Thyroid gland (tissue), 4 donors: ENCODE results near the gene ABTB2. TPM values are rescaled to one million over a fixed set of nuclear protein-coding genes. Genes with fewer than 3 reads are reported as not detected.
A peak's percentile ranks its signal among the peaks of the same experiment; 100 is the strongest.

Experiments
- DNase-seq, 2 donors: peaks; one replicate each; pipeline ENCODE4 v3.0.0-alpha.2; 2019
- H3K27ac ChIP-seq, 3 donors: fragments of 200-600 bp; sonication (generic); 1 replicate in 2 of 3; 2 replicates in 1 of 3; pipeline ENCODE4 v1.5.1; 2016 to 2019; ENCODE audit warnings: mild to moderate bottlenecking in 1 of 3, moderate library complexity in 1 of 3
- H3K27me3 ChIP-seq: fragments of 200-600 bp; sonication (generic); one replicate; pipeline ENCODE4 v1.5.1; 2019
- H3K36me3 ChIP-seq, 2 donors: fragments of 200-600 bp; sonication (generic); one replicate each; pipeline ENCODE4 v1.5.1; 2016 to 2019
- H3K4me1 ChIP-seq, 2 donors: fragments of 200-600 bp; sonication (generic); one replicate each; pipeline ENCODE4 v1.5.1; 2017 to 2019
- H3K4me3 ChIP-seq, 3 donors: fragments of 200-600 bp; sonication (generic); replicated peaks in 1 of 3; 1 replicate in 2 of 3; 2 replicates in 1 of 3; pipeline ENCODE4 v1.5.1; 2016; ENCODE audit warnings: mild to moderate bottlenecking in 1 of 3
- H3K9me3 ChIP-seq: fragments of 200-600 bp; sonication (generic); one replicate; pipeline ENCODE4 v1.5.1; 2017
- POLR2A ChIP-seq, 2 donors: fragments of 450-650 bp; IDR thresholded peaks; one replicate each; pipeline ENCODE4 v1.6.1; 2017; ENCODE audit warnings: antibody characterized with exemption in 2 of 2, mild to moderate bottlenecking in 2 of 2, moderate library complexity in 1 of 2
- WGBS, 2 donors: methylation state at CpG; one replicate each; pipeline ENCODE4 v1.1.5; 2017; 5-methylcytosine and 5-hydroxymethylcytosine counted together
- intact Hi-C: fragments of 100-400 bp; cut with DNase I; formaldehyde crosslinking; loops from one replicate; pipeline ENCODE4 v1.15.1; 2023
- total RNA-seq, 4 donors: library from RNA; depleted of rRNA; stranded (reverse); fragments of >200 nt; gene quantifications; one replicate each; pipeline ENCODE4 v1.2.3, GENCODE V29; 2016
- TF ChIP-seq, protein P1 (sequence below), 6 experiments: fragments of 200-600 bp in 3 of 6; fragments of 450-650 bp in 3 of 6; sonication (generic) in 3 of 6; IDR thresholded peaks; one replicate each; pipeline ENCODE4 v1.5.1; 2016 to 2019; ENCODE audit warnings: antibody characterized with exemption in 6 of 6, mild to moderate bottlenecking in 2 of 6, inconsistent platforms in 1 of 6, moderate library complexity in 1 of 6

ABTB2 gene
- total RNA-seq, 4 donors from 2014 or later: 1.2 to 5.0 (median 3.3) TPM

GRCh38 chr11:34168642-34169420 lies 189.0 kb downstream of the ABTB2 start:
- intact Hi-C loops: no loop called here
- WGBS, 2 donors: 80 to 81% methylated on average over 18 of the region's 18 CpGs
- Histone ChIP-seq H3K9me3 (no peaks in the 10 kb centered on the region), H3K27ac (no peak overlapping the region), H3K4me1 (peaks cover 0 to under 1% of the 10 kb centered on the region in 2 donors), H3K36me3 (no peaks in the 10 kb centered on the region), H3K27me3 (no peaks in the 10 kb centered on the region), H3K4me3 (no peak overlapping the region)
- DNase-seq: no peak
- TF ChIP-seq, protein P1, sequence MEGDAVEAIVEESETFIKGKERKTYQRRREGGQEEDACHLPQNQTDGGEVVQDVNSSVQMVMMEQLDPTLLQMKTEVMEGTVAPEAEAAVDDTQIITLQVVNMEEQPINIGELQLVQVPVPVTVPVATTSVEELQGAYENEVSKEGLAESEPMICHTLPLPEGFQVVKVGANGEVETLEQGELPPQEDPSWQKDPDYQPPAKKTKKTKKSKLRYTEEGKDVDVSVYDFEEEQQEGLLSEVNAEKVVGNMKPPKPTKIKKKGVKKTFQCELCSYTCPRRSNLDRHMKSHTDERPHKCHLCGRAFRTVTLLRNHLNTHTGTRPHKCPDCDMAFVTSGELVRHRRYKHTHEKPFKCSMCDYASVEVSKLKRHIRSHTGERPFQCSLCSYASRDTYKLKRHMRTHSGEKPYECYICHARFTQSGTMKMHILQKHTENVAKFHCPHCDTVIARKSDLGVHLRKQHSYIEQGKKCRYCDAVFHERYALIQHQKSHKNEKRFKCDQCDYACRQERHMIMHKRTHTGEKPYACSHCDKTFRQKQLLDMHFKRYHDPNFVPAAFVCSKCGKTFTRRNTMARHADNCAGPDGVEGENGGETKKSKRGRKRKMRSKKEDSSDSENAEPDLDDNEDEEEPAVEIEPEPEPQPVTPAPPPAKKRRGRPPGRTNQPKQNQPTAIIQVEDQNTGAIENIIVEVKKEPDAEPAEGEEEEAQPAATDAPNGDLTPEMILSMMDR (IDR thresholded peaks at IDR 0.05): no peak
- TF ChIP-seq POLR2A (IDR thresholded peaks at IDR 0.05): no peak

DNA sequence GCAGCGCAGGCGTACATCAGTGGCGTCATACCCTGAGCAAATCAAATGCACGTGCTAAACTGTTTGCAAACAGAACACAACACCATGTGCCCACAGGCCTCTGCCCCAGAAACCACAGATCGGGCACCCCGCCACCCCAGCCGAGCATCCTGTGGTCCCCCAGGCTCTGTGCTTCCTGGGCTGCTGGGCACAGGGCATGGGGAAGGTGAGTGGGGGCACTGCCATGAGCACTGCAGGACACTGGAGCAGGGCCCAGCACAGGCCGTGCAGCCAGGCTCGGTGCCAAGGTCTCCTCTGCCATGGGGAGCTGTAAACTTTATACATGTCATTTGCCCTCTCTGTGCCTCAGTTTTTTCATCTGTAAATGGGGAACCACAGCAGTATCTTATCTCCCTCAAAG lies 189.8 kb downstream of the ABTB2 start:
- no peaks in the 10 kb centered on the region for H3K4me1 ChIP-seq
- DNase-seq: no peak
- H3K4me3 ChIP-seq: no peak overlapping the region
- H3K9me3 ChIP-seq: no peaks in the 10 kb centered on the region
- TF ChIP-seq, protein P1 (IDR thresholded peaks at IDR 0.05): no peak
- TF ChIP-seq POLR2A (IDR thresholded peaks at IDR 0.05): no peak
- no peak overlapping the region for H3K27ac ChIP-seq
- no peaks in the 10 kb centered on the region for H3K27me3 ChIP-seq
- no peaks in the 10 kb centered on the region for H3K36me3 ChIP-seq
- 91 to 100% methylated on average over 6 to 9 of the region's 9 CpGs for WGBS, 2 donors
- intact Hi-C loops: no loop called here

GRCh38 chr11:34166806-34167740 lies 190.7 kb downstream of the ABTB2 start:
- Histone ChIP-seq H3K36me3 (no peaks in the 10 kb centered on the region), H3K4me3 (no peak overlapping the region), H3K9me3 (no peaks in the 10 kb centered on the region), H3K27ac (no peak overlapping the region), H3K4me1 (no peaks in the 10 kb centered on the region), H3K27me3 (no peaks in the 10 kb centered on the region)
- intact Hi-C loops: no loop called here
- DNase-seq: no peak
- no peak for TF ChIP-seq POLR2A (IDR thresholded peaks at IDR 0.05)
- WGBS, 2 donors: 94 to 97% methylated on average over 16 of the region's 16 CpGs

GRCh38 chr11:34165786-34166555 lies 191.8 kb downstream of the ABTB2 start:
- Histone ChIP-seq H3K9me3 (no peaks in the 10 kb centered on the region), H3K27ac (no peak overlapping the region), H3K36me3 (no peaks in the 10 kb centered on the region), H3K4me3 (no peak overlapping the region), H3K4me1 (no peaks in the 10 kb centered on the region), H3K27me3 (no peaks in the 10 kb centered on the region)
- peak; percentile 27 to 56 for DNase-seq
- WGBS, 2 donors: 73 to 90% methylated on average over 3 to 9 of the region's 12 CpGs
- intact Hi-C loops: no loop called here
- TF ChIP-seq, protein P1 (IDR thresholded peaks at IDR 0.05): no peak
- no peak for TF ChIP-seq POLR2A (IDR thresholded peaks at IDR 0.05)

- no peaks in the 10 kb centered on the region for H3K9me3 ChIP-seq
- H3K27me3 ChIP-seq: no peaks in the 10 kb centered on the region
- no peak overlapping the region for H3K4me3 ChIP-seq
- 83 to 90% methylated on average over 3 to 7 of the region's 13 CpGs for WGBS, 2 donors
- no peak for TF ChIP-seq POLR2A (IDR thresholded peaks at IDR 0.05)
- TF ChIP-seq, protein P1 (IDR thresholded peaks at IDR 0.05): no peak
- H3K36me3 ChIP-seq: no peaks in the 10 kb centered on the region
- intact Hi-C loops: no loop called here
- no peak overlapping the region for H3K27ac ChIP-seq
- no peak for DNase-seq
- H3K4me1 ChIP-seq: no peaks in the 10 kb centered on the region
Observed at GRCh38 chr11:34165121-34165520, 192.7 kb downstream of the ABTB2 start.
